GM18951 (cell line): Measurements from ENCODE around the gene ASAP2.
"Not testable (repeated sequence)": the region's sequence is repeated elsewhere in the genome, so short reads cannot be mapped to it uniquely, and the experiment has no call there.

Source experiments
- POLR2A ChIP-seq: IDR thresholded peaks from 4 replicates; pipeline ENCODE4 v1.6.1; 2011; ENCODE audit warnings: mild to moderate bottlenecking; ENCODE audit not compliant: insufficient read length, insufficient read depth; ENCODE audit errors: extremely low read depth
- in situ Hi-C: fragments of 300-500 bp; cut with MboI; formaldehyde crosslinking; loops from one replicate; pipeline ENCODE4 v1.12.0; 2022; ENCODE audit warnings: low sequenced_read_pairs, mixed read lengths, inconsistent platforms; ENCODE audit not compliant: unreplicated experiment

ASAP2 gene

GRCh38 chr2:9384521-9384920 is 177.9 kb downstream of the ASAP2 start:
- TF ChIP-seq POLR2A, result no peak

DNA sequence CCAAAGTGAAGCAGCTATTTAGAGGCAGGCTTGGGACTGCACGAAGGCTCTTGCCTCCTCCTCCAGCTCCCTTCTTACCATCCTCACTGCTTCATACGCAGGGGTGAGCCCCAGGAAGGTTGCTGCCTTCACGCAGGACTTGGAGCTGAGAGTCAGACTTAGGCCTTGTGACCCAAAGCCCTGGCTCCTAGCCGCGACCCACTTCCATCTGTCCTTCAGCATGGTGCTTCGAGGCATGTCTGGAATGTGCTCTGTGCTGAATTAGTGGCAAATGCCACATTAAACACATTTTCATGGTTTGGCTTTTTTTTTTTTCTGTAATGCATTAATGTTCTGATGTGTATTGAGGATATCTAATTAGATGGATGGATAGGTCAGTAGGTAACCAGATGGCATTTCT is 179.2 kb downstream of the ASAP2 start:
- no peak for TF ChIP-seq POLR2A
- in situ Hi-C loops, result no loop called here

More at GRCh38 chr2:9384521-9384920, 177.9 kb downstream of the ASAP2 start:
- in situ Hi-C loops, result no loop called here

GRCh38 chr2:9388199-9388681 is 181.6 kb downstream of the ASAP2 start:
- in situ Hi-C loops, result no loop called here
- no peak for TF ChIP-seq POLR2A

DNA sequence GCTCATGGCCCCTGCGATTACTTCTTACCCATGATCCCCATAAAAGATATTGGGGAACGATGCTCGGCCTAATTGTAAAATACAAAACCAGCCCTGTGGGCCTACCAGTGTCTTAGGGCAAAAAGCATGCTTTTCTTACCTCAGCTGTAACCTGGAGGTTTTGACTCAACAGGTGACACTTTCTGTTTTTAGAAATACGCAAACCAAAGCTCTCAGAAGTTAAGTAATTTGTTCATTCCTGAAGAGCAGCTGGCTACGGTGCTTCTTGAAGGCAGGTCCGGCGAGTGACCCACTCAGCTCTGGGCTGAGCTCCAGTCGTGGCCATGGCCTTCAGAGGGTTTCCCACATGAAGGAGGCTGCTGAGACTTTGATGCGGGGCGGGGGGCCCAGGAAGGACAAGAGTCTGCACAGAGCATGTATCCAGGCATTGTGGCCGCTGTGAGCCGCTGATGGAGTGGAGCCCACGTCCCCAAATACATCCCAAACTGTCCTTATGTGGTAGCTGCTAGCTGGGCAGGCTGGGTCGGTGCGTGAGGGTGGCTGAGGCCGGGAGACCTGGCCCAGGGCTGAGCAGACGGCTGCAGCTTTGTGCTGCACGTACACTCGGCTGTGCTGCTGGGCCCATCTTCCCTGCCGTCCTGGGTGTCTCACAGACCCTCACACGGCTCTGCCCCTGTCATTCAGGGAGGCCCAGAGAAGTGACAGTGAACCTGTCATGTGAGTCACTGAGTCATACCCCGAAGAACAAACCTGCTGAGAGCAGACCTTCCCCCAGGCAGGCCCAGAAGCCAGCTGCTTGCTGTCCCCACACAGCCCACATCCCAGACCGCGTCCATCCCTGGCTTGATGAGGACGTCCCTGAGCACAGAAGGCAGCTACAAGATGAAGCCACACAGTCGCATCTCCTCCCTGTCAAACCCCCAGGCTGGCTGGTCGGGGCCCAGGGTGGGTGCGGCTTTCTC is 182.6 kb downstream of the ASAP2 start:
- no peak for TF ChIP-seq POLR2A
- in situ Hi-C loops, result no loop called here

GRCh38 chr2:9390151-9390850 is 183.7 kb downstream of the ASAP2 start:
- TF ChIP-seq POLR2A, result no peak
- in situ Hi-C loops, result no loop called here

DNA sequence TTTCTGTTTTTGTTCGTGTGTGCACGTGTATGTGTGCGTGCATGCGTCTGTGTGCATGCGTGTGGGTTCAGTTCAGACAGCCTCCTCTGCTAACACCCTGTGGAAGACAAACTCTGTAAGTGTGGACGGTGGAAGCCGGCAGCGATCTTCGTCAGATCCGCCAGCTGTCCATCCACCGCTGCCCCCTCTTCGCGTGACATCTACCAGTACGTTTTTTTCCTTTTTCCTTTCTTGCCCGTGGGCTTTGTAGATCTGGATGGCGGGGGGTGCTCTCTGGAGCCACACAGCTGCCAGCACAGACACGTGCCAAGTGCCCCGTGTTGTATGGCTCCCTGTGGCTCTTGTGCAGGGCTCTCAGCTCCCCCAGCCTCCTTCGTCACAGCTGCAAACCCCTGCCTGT is 184.4 kb downstream of the ASAP2 start:
- in situ Hi-C loops, result no loop called here
- no peak for TF ChIP-seq POLR2A

DNA sequence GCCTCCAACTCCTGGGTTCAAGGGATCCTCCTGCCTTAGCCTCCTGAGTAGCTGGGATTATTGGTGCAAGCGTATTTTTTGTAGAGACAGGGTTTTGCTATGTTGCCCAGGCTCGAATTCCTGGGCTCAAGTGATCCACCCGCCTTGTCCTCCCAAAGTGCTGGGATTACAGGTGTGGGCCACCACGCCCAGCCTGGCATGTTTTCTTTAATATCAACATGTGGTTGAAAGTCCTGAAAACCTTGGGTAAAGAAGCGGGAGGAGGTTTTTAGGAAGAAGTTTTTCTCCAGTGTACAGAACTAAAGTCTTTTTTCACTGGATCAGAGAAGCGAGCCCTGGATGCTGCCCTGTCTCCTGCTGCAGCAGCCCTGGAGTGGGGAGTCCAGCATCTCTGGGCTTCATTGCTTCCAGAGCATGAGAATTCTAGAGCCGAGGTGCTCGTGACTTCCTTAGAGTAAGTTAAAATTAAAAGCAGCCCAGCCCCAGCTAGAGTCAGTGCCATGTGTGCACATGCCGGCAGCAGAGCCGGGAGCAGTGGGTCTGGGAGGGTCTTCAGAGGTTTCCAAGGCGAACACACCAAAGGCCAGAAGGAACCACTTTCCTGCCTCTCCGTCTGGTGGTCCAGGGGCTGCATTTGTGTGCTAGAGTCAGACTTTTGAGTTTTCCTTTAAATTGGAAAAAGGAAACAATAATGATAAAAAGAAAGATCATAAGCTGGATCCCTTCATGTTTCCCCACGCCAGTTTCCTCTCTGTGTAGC is 185.5 kb downstream of the ASAP2 start:
- no peak for TF ChIP-seq POLR2A
- in situ Hi-C loops, result no loop called here

- in situ Hi-C loops, result no loop called here
- no peak for TF ChIP-seq POLR2A
Measured at GRCh38 chr2:9392898-9393765, 186.5 kb downstream of the ASAP2 start.

DNA sequence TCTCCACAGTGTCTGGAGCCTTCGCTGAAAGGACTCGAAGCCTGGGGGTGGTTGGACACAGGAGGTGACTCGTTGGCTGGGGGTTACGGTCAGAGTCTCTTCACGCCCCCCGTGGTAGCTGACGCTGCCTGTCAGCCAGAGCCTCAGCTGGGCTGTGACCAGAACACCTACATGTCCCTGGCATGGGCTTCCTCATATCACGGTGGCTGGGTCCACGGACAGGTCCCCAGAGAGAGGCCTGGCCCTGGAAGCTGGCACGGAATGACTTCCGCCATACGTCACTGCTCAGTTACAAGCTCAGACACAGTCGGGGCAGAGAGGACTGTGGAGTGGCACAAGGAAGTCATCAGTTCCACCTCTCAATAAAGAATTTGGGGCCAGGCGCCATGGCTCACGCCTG is 188.2 kb downstream of the ASAP2 start:
- in situ Hi-C loops, result no loop called here
- TF ChIP-seq POLR2A, result no peak

- TF ChIP-seq POLR2A, result no peak
- in situ Hi-C loops, result no loop called here
Measured at GRCh38 chr2:9397201-9397600, 190.6 kb downstream of the ASAP2 start.

DNA sequence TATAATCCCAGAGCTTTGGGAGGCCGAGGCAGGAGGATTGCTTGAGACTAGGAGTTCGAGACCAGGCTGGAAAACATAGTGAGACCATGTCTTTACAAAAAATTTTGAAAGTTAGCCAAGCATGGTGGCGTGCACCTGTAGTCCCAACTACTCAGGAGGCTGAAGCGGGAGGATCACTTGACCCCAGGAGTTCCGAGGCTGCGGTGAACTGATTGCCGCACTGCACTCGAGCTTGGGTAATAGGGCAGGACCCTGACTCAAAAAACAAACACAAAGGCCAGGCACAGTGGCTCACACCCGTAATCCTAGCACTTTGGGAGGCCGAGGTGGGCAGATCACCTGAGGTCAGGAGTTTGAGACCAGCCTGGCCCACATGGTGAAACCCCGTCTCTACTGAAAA is 191.6 kb downstream of the ASAP2 start:
- in situ Hi-C loops, result not testable (repeated sequence)
